Colonic mucosa (tissue), 4 donors: ENCODE data around the gene SLC2A13. TPM values are rescaled to one million over a fixed set of nuclear protein-coding genes. Genes with fewer than 3 reads are reported as not detected.
"Not testable (repeated sequence)": the region's sequence is repeated elsewhere in the genome, so short reads cannot be mapped to it uniquely, and the experiment has no call there.

Source experiments
- DNase-seq: peaks from one replicate; pipeline ENCODE4 v3.0.0-alpha.2; 2020
- H3K27ac ChIP-seq: fragments of 200-600 bp; one replicate; pipeline ENCODE4 v1.8.0; 2021
- H3K27me3 ChIP-seq: fragments of 200-600 bp; one replicate; pipeline ENCODE4 v1.8.0; 2021
- H3K36me3 ChIP-seq: fragments of 200-600 bp; one replicate; pipeline ENCODE4 v1.8.0; 2021
- H3K4me1 ChIP-seq: fragments of 200-600 bp; one replicate; pipeline ENCODE4 v1.8.0; 2021; ENCODE audit warnings: mild to moderate bottlenecking
- H3K4me3 ChIP-seq: fragments of 200-600 bp; one replicate; pipeline ENCODE4 v1.8.0; 2021
- H3K9ac ChIP-seq, 2 donors: one replicate each; pipeline ENCODE4 v1.7.0; 2013; ENCODE audit warnings: control low read depth in 2 of 2, low read depth in 2 of 2, low read length in 2 of 2
- H3K9me3 ChIP-seq: fragments of 200-600 bp; one replicate; pipeline ENCODE4 v1.8.0; 2021
- CTCF ChIP-seq: fragments of 200-600 bp; IDR thresholded peaks from one replicate; pipeline ENCODE4 v1.8.0; 2022; ENCODE audit warnings: antibody characterized with exemption, mild to moderate bottlenecking
- intact Hi-C: fragments of 100-400 bp; cut with DNase I; formaldehyde crosslinking; loops from one replicate; pipeline ENCODE4 v1.14.1; 2022
- total RNA-seq, 2 donors: library from RNA; stranded (reverse); fragmentation: NEBNext Ultra II Directional in 1 of 2; extraction: Animal tissue kit (Norgen Biotek cat#: 25700) in 1 of 2; gene quantifications; one replicate each; pipeline ENCODE4 v1.2.1, GENCODE V29; 2021
- donor health status: healthy.
- donor health status: DM: no; HTN: no; CAD: no.
- donor health status: DM: no; HTN: no; CAD: no.

The SLC2A13 gene
- total RNA-seq, 2 donors from 2014 or later, result 19.2 to 39.0 TPM

GRCh38 chr12:39931231-39931630 lies 174.7 kb downstream of the SLC2A13 start:
- no peak overlapping the region for H3K27ac ChIP-seq
- DNase-seq, result peak; percentile 47
- no peak overlapping the region for H3K4me3 ChIP-seq
- no peak overlapping the region for H3K9ac ChIP-seq
- no peaks in the 10 kb centered on the region for H3K9me3 ChIP-seq
- no peaks in the 10 kb centered on the region for H3K27me3 ChIP-seq
- no peaks in the 10 kb centered on the region for H3K36me3 ChIP-seq
- TF ChIP-seq CTCF, result no peak
- intact Hi-C loops, result no loop called here
- no peaks in the 10 kb centered on the region for H3K4me1 ChIP-seq

GRCh38 chr12:39930101-39930500 lies 175.8 kb downstream of the SLC2A13 start:
- no peaks in the 10 kb centered on the region for H3K9me3 ChIP-seq
- H3K4me1 ChIP-seq, result no peaks in the 10 kb centered on the region
- no peaks in the 10 kb centered on the region for H3K27me3 ChIP-seq
- DNase-seq, result no peak
- H3K4me3 ChIP-seq, result no peak overlapping the region
- H3K27ac ChIP-seq, result no peak overlapping the region
- H3K9ac ChIP-seq, result no peak overlapping the region
- H3K36me3 ChIP-seq, result no peaks in the 10 kb centered on the region
- TF ChIP-seq CTCF, result no peak
- intact Hi-C loops, result no loop called here

GRCh38 chr12:39928181-39928899 lies 177.5 kb downstream of the SLC2A13 start:
- Histone ChIP-seq H3K4me1 (no peaks in the 10 kb centered on the region), H3K9me3 (no peaks in the 10 kb centered on the region), H3K9ac (no peak overlapping the region), H3K27ac (no peak overlapping the region), H3K27me3 (no peaks in the 10 kb centered on the region), H3K36me3 (no peaks in the 10 kb centered on the region), H3K4me3 (no peak overlapping the region)
- no peak for TF ChIP-seq CTCF
- intact Hi-C loops, result no loop called here
- no peak for DNase-seq

- H3K4me1 ChIP-seq, result no peaks in the 10 kb centered on the region
- H3K36me3 ChIP-seq, result no peaks in the 10 kb centered on the region
- DNase-seq, result no peak
- H3K9me3 ChIP-seq, result no peaks in the 10 kb centered on the region
- no peak for TF ChIP-seq CTCF
- no peak overlapping the region for H3K4me3 ChIP-seq
- H3K27ac ChIP-seq, result no peak overlapping the region
- intact Hi-C loops, result no loop called here
- no peaks in the 10 kb centered on the region for H3K27me3 ChIP-seq
- H3K9ac ChIP-seq, result no peak overlapping the region
Observed at GRCh38 chr12:39923364-39923763, 182.5 kb downstream of the SLC2A13 start.

- DNase-seq, H3K9me3 ChIP-seq, intact Hi-C loops, H3K4me3 ChIP-seq, H3K36me3 ChIP-seq, H3K27ac ChIP-seq, H3K9ac ChIP-seq, H3K4me1 ChIP-seq, H3K27me3 ChIP-seq: not testable (repeated sequence)
Observed at GRCh38 chr12:39922598-39922997, 183.3 kb downstream of the SLC2A13 start.

GRCh38 chr12:39920647-39921046 lies 185.2 kb downstream of the SLC2A13 start:
- Histone ChIP-seq H3K4me3 (no peak overlapping the region), H3K27me3 (no peaks in the 10 kb centered on the region), H3K36me3 (no peaks in the 10 kb centered on the region), H3K4me1 (no peaks in the 10 kb centered on the region), H3K9ac (no peak overlapping the region), H3K27ac (no peak overlapping the region), H3K9me3 (no peaks in the 10 kb centered on the region)
- no peak for TF ChIP-seq CTCF
- intact Hi-C loops, result no loop called here
- no peak for DNase-seq
